HCT116 (cell line): Measurements from ENCODE around the gene ICAM1. TPM values are rescaled to one million over a fixed set of nuclear protein-coding genes. Genes with fewer than 3 reads are reported as not detected.

ENCODE experiments used
- ATAC-seq: fragments of 200-7000 bp; cut with Tn5 transposase; 2 replicates; pipeline ENCODE4 v1.9.1; 2020; ENCODE audit warnings: mild to moderate bottlenecking, moderate library complexity
- BruUV-seq: library from RNA; stranded (reverse); fragments of 400-500 nt; replicated peaks from 2 replicates; lab custom pipeline; 2021; lab: Mats Ljungman, UMichigan
- CTCF ChIA-PET: fragments of 300-600 bp; sonication (Branson Sonifier 250); formaldehyde crosslinking; loops from one replicate; lab custom pipeline; 2021; ENCODE audit warnings: antibody characterized with exemption; lab: Charles Lee
- POLR2A ChIA-PET: fragments of 300-600, 350-600 bp; sonication (Branson Sonifier 250); formaldehyde crosslinking; loops from one replicate; lab custom pipeline; 2021; ENCODE audit warnings: antibody characterized with exemption; lab: Charles Lee
- RAD21 ChIA-PET, 2 experiments: fragments of 300-600 bp; sonication (Branson Sonifier 250); formaldehyde crosslinking; loops; one replicate each; lab custom pipeline; 2023; ENCODE audit warnings: low total read pairs in 2 of 2; ENCODE audit not compliant: uncharacterized antibody in 2 of 2, unreplicated experiment in 2 of 2, low non-redundant PET in 1 of 2; lab: Charles Lee
- DNase-seq: peaks from one replicate; pipeline ENCODE4 v3.0.0-alpha.2; 2010; ENCODE audit warnings: low read depth, low spot score
- H2AFZ ChIP-seq: fragments of 200-600 bp; shearing (Covaris generic), sonication (generic); 2 replicates; pipeline ENCODE4 v1.6.1; 2017; ENCODE audit warnings: low read depth, mixed run types, mixed read lengths, antibody characterized with exemption, low read length; ENCODE audit not compliant: poor library complexity, severe bottlenecking
- H3K27ac ChIP-seq: 2 replicates; pipeline ENCODE4 v1.5.1; 2012; ENCODE audit warnings: low read depth, low read length
- H3K27me3 ChIP-seq: fragments of 200-600 bp; sonication (generic); 2 replicates; pipeline ENCODE4 v1.6.1; 2016; ENCODE audit warnings: mixed run types, low read length, mixed read lengths; ENCODE audit not compliant: insufficient read depth
- H3K36me3 ChIP-seq, 2 experiments: fragments of 200-500 bp in 1 of 2; fragments of 200-600 bp in 1 of 2; sonication (Bioruptor generic) in 1 of 2; sonication (generic) in 1 of 2; 2 replicates each; pipeline versions ENCODE4 v1.5.1 to v1.6.1; 2014 to 2016; ENCODE audit warnings: low read length in 2 of 2, inconsistent platforms in 1 of 2, mixed read lengths in 1 of 2, mixed run types in 1 of 2; ENCODE audit not compliant: insufficient read depth in 2 of 2, control insufficient read depth in 1 of 2
- H3K4me1 ChIP-seq, 2 experiments: fragments of 200-600 bp in 1 of 2; sonication (generic) in 1 of 2; 2 replicates each; pipeline versions ENCODE4 v1.5.1 to v1.6.1; 2012 to 2017; ENCODE audit warnings: low read length in 2 of 2, inconsistent platforms in 1 of 2, mild to moderate bottlenecking in 1 of 2, mixed read lengths in 1 of 2, mixed run types in 1 of 2, moderate library complexity in 1 of 2; ENCODE audit not compliant: insufficient read depth in 2 of 2, control insufficient read depth in 1 of 2
- H3K4me2 ChIP-seq: fragments of 200-600 bp; sonication (generic); 2 replicates; pipeline ENCODE4 v1.6.1; 2017; ENCODE audit warnings: mixed run types, low read length, mixed read lengths
- H3K4me3 ChIP-seq, 2 experiments: fragments of 200-600 bp in 1 of 2; sonication (generic) in 1 of 2; replicated peaks in 1 of 2; 2 replicates each; pipeline ENCODE4 v1.5.1; 2011 to 2016; ENCODE audit warnings: low read length in 2 of 2, control low read depth in 1 of 2, low read depth in 1 of 2, mild to moderate bottlenecking in 1 of 2, mixed read lengths in 1 of 2, mixed run types in 1 of 2
- H3K79me2 ChIP-seq: fragments of 200-600 bp; sonication (generic); 2 replicates; pipeline ENCODE4 v1.6.1; 2017; ENCODE audit warnings: mild to moderate bottlenecking, mixed run types, low read length, moderate library complexity, mixed read lengths; ENCODE audit not compliant: insufficient read depth
- H3K9ac ChIP-seq: fragments of 200-600 bp; sonication (generic); 2 replicates; pipeline ENCODE4 v1.6.1; 2016; ENCODE audit warnings: low read length, mixed read lengths
- H3K9me2 ChIP-seq: fragments of 200-600 bp; sonication (generic), shearing (Covaris generic); 2 replicates; pipeline ENCODE4 v1.6.1; 2017; ENCODE audit warnings: mixed run types, mild to moderate bottlenecking, moderate library complexity; ENCODE audit not compliant: insufficient read depth
- H3K9me3 ChIP-seq, 2 experiments: fragments of 200-500 bp in 1 of 2; fragments of 200-600 bp in 1 of 2; sonication (Bioruptor generic) in 1 of 2; sonication (generic) in 1 of 2; 2 replicates each; pipeline ENCODE4 v1.6.1; 2014 to 2017; ENCODE audit warnings: low read length in 2 of 2, mixed read lengths in 2 of 2, inconsistent platforms in 1 of 2, low read depth in 1 of 2, mild to moderate bottlenecking in 1 of 2, mixed run types in 1 of 2, moderate library complexity in 1 of 2; ENCODE audit not compliant: control insufficient read depth in 1 of 2, insufficient read depth in 1 of 2
- H4K20me1 ChIP-seq: fragments of 200-600 bp; sonication (generic), shearing (Covaris generic); 2 replicates; pipeline ENCODE4 v1.6.1; 2017; ENCODE audit warnings: mixed run types, mild to moderate bottlenecking, moderate library complexity; ENCODE audit not compliant: insufficient read depth
- CEBPB ChIP-seq: IDR thresholded peaks from 2 replicates; pipeline ENCODE4 v1.6.1; 2012; ENCODE audit warnings: low read depth
- EGR1 ChIP-seq: IDR thresholded peaks from 2 replicates; pipeline ENCODE4 v1.6.1; 2012; ENCODE audit warnings: low read depth
- ELF1 ChIP-seq: IDR thresholded peaks from 2 replicates; pipeline ENCODE4 v1.6.1; 2012; ENCODE audit warnings: low read depth, borderline replicate concordance
- EZH2 ChIP-seq: fragments of 200-600 bp; sonication (generic); IDR thresholded peaks from 2 replicates; pipeline ENCODE4 v1.6.1; 2017; ENCODE audit warnings: antibody characterized with exemption, mixed run types
- EZH2phosphoT487 ChIP-seq: fragments of 200-600 bp; IDR thresholded peaks from 2 replicates; pipeline ENCODE4 v1.6.1; 2018; ENCODE audit warnings: antibody characterized with exemption, borderline replicate concordance
- JUND ChIP-seq: IDR thresholded peaks from 2 replicates; pipeline ENCODE4 v1.6.1; 2012
- POLR2A ChIP-seq: IDR thresholded peaks from 2 replicates; pipeline ENCODE4 v1.7.0; 2011; ENCODE audit warnings: borderline replicate concordance; ENCODE audit not compliant: insufficient read depth, insufficient read length; ENCODE audit errors: extremely low read depth
- POLR2AphosphoS5 ChIP-seq: IDR thresholded peaks from 2 replicates; pipeline ENCODE4 v1.6.1; 2011; ENCODE audit warnings: mild to moderate bottlenecking, low read depth, low read length, moderate library complexity
- SIN3A ChIP-seq: IDR thresholded peaks from 2 replicates; pipeline ENCODE4 v1.6.1; 2012; ENCODE audit warnings: low read depth
- SP1 ChIP-seq: IDR thresholded peaks from 2 replicates; pipeline ENCODE4 v1.6.1; 2012; ENCODE audit warnings: low read depth
- SRF ChIP-seq: IDR thresholded peaks from 2 replicates; pipeline ENCODE4 v1.6.1; 2012; ENCODE audit warnings: low read depth
- ZFX ChIP-seq: fragments of 450-650 bp; IDR thresholded peaks from 2 replicates; pipeline ENCODE4 v1.6.1; 2017
- ZNF274 ChIP-seq: fragments of 200-500 bp; sonication (Bioruptor generic); IDR thresholded peaks from 2 replicates; pipeline ENCODE4 v1.6.1; 2014; ENCODE audit warnings: mild to moderate bottlenecking, low read depth, low read length, inconsistent platforms
- intact Hi-C: fragments of 100-400 bp; cut with micrococcal nuclease; formaldehyde crosslinking; loops from 2 replicates; pipeline ENCODE4 v1.10.0; 2022
- total RNA-seq: library from RNA; stranded (reverse); gene quantifications from one replicate; pipeline ENCODE4 v1.2.1, GENCODE V29; 2021; ENCODE audit not compliant: unreplicated experiment
- TF ChIP-seq, protein P1 (sequence below): IDR thresholded peaks from 2 replicates; pipeline ENCODE4 v1.6.1; 2012
- TF ChIP-seq, protein P2 (sequence below): IDR thresholded peaks from 2 replicates; pipeline ENCODE4 v1.6.1; 2011; ENCODE audit warnings: mild to moderate bottlenecking, low read length, moderate library complexity; ENCODE audit not compliant: insufficient replicate concordance; ENCODE audit errors: extremely low read depth
- TF ChIP-seq, protein P3 (sequence below): IDR thresholded peaks from 2 replicates; pipeline ENCODE4 v1.6.1; 2012; ENCODE audit warnings: low read depth

ICAM1 gene
- total RNA-seq, 1 experiment from 2014 or later: 5.0 TPM

DNA sequence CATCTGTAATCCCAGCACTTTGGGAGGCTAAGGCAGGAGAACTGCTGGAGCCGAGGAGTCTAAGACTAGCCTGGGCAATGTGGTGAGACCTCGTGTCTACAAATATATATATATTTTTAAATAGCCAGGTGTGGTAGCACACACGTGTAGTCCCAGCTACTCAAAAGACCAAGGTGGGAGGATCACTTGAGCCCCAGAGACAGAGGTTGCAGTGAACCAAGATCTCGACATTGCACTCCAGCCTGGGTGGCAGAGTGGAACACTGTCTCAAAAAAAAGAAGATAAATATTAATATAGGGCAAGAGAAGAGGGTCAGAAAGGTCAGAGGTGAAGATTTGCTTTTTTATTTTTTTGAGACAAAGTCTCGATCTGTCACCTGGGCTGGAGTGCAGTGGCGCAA, 24.4 kb upstream of the ICAM1 start:
- Histone ChIP-seq H3K9ac (no peak overlapping the region), H3K27ac (no peak overlapping the region), H3K4me3 (no peak overlapping the region), H3K9me2 (no peaks in the 10 kb centered on the region), H3K27me3 (no peaks in the 10 kb centered on the region), H2AFZ (no peak overlapping the region), H3K4me2 (no peak overlapping the region), H3K36me3 (no peaks in the 10 kb centered on the region), H3K79me2 (no peaks in the 10 kb centered on the region), H3K4me1 (peaks cover 30 to 61% of the 10 kb centered on the region in 2 experiments), H4K20me1 (no peaks in the 10 kb centered on the region), H3K9me3 (no peaks in the 10 kb centered on the region)
- ChIA-PET POLR2A (no interaction called here), RAD21 (no interaction called here), CTCF (interaction anchor here (0.6 kb wide), 1 partner anchor 168 kb away, joined by 4 read pairs; no protein-coding TSS in a partner anchor)
- no peak for ATAC-seq
- BruUV-seq: no TSS peak
- intact Hi-C loops: no loop called here
- TF ChIP-seq, protein P1, sequence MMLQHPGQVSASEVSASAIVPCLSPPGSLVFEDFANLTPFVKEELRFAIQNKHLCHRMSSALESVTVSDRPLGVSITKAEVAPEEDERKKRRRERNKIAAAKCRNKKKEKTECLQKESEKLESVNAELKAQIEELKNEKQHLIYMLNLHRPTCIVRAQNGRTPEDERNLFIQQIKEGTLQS: no peak
- TF ChIP-seq, protein P2, sequence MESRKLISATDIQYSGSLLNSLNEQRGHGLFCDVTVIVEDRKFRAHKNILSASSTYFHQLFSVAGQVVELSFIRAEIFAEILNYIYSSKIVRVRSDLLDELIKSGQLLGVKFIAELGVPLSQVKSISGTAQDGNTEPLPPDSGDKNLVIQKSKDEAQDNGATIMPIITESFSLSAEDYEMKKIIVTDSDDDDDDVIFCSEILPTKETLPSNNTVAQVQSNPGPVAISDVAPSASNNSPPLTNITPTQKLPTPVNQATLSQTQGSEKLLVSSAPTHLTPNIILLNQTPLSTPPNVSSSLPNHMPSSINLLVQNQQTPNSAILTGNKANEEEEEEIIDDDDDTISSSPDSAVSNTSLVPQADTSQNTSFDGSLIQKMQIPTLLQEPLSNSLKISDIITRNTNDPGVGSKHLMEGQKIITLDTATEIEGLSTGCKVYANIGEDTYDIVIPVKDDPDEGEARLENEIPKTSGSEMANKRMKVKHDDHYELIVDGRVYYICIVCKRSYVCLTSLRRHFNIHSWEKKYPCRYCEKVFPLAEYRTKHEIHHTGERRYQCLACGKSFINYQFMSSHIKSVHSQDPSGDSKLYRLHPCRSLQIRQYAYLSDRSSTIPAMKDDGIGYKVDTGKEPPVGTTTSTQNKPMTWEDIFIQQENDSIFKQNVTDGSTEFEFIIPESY: no peak
- TF ChIP-seq ELF1 (no peak), ZNF274 (no peak), SRF (no peak), POLR2AphosphoS5 (no peak), JUND (no peak), POLR2A (no peak), EZH2phosphoT487 (no peak), EZH2 (no peak), SP1 (no peak), CEBPB (no peak), ZFX (no peak), EGR1 (no peak), SIN3A (no peak)
- TF ChIP-seq, protein P3, sequence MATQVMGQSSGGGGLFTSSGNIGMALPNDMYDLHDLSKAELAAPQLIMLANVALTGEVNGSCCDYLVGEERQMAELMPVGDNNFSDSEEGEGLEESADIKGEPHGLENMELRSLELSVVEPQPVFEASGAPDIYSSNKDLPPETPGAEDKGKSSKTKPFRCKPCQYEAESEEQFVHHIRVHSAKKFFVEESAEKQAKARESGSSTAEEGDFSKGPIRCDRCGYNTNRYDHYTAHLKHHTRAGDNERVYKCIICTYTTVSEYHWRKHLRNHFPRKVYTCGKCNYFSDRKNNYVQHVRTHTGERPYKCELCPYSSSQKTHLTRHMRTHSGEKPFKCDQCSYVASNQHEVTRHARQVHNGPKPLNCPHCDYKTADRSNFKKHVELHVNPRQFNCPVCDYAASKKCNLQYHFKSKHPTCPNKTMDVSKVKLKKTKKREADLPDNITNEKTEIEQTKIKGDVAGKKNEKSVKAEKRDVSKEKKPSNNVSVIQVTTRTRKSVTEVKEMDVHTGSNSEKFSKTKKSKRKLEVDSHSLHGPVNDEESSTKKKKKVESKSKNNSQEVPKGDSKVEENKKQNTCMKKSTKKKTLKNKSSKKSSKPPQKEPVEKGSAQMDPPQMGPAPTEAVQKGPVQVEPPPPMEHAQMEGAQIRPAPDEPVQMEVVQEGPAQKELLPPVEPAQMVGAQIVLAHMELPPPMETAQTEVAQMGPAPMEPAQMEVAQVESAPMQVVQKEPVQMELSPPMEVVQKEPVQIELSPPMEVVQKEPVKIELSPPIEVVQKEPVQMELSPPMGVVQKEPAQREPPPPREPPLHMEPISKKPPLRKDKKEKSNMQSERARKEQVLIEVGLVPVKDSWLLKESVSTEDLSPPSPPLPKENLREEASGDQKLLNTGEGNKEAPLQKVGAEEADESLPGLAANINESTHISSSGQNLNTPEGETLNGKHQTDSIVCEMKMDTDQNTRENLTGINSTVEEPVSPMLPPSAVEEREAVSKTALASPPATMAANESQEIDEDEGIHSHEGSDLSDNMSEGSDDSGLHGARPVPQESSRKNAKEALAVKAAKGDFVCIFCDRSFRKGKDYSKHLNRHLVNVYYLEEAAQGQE: no peak
- DNase-seq: no peak
